SU-DHL-6 (cell line): ENCODE measurements around the gene NMRK1.

Experiments
- EZH2phosphoT487 ChIP-seq: fragments of 200-600 bp; sonication (generic), shearing (Covaris generic); conservative IDR thresholded peaks from 2 replicates; pipeline ENCODE4 v1.6.1; 2018; ENCODE audit warnings: mild to moderate bottlenecking, antibody characterized with exemption, low read length, moderate library complexity, mixed read lengths
- TF ChIP-seq, protein P1 (sequence below): fragments of 200-600 bp; sonication (generic); IDR thresholded peaks from one replicate; pipeline ENCODE4 v1.5.1; 2017; ENCODE audit warnings: antibody characterized with exemption, mild to moderate bottlenecking, low read length, moderate library complexity; ENCODE audit not compliant: insufficient read depth, poor library complexity, severe bottlenecking

DNA sequence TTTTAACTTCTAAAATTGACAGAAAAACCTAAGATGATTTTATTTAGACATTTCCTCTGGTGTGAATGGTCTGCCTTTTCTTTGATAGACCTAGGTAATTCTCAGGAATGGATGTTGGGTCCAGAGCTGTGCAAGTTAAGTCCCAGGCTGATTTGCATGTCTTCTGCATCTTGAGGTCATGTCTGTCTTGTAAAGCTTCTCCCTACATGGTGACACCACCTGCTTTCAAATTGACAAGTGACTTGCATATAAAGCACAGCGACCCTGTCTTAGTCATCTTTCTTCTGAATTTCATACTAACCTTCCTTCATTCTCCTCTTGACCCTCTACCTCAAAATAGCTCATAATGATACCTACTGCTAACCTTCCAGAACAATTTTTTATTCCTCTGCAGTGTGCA lies 29.6 kb upstream of the NMRK1 start:
- TF ChIP-seq, protein P1, sequence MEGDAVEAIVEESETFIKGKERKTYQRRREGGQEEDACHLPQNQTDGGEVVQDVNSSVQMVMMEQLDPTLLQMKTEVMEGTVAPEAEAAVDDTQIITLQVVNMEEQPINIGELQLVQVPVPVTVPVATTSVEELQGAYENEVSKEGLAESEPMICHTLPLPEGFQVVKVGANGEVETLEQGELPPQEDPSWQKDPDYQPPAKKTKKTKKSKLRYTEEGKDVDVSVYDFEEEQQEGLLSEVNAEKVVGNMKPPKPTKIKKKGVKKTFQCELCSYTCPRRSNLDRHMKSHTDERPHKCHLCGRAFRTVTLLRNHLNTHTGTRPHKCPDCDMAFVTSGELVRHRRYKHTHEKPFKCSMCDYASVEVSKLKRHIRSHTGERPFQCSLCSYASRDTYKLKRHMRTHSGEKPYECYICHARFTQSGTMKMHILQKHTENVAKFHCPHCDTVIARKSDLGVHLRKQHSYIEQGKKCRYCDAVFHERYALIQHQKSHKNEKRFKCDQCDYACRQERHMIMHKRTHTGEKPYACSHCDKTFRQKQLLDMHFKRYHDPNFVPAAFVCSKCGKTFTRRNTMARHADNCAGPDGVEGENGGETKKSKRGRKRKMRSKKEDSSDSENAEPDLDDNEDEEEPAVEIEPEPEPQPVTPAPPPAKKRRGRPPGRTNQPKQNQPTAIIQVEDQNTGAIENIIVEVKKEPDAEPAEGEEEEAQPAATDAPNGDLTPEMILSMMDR = no peak
- no peak for TF ChIP-seq EZH2phosphoT487
